ENCODE results near the gene ULK4.
A peak's percentile ranks its signal among the peaks of the same experiment; 100 is the strongest.
"Not testable (repeated sequence)": the region's sequence is repeated elsewhere in the genome, so short reads cannot be mapped to it uniquely, and the experiment has no call there.

ULK4 gene

DNA sequence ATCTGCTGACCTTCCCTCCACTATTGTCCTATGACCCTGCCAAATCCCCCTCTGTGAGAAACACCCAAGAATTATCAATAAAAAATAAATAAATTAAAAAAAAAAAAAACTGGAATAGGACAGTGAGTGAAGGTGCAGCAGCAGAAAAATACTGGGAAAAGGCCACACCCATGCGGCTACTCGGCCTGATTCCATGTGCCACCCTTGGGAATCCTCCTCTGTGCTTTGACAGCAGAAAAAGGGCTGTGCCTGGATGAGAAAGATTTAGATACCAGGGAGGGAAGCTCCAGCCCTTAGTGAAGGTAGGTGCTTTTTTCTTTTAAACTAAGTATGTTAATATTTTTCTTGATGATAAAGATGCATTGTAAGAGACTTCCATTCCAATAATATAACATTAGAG lies 654.8 kb downstream of the ULK4 start:
- no peak overlapping the region for H3K4me3 ChIP-seq (ENCODE audit: low read depth, low read length)
- no peak for DNase-seq (ENCODE audit: low read depth)

DNA sequence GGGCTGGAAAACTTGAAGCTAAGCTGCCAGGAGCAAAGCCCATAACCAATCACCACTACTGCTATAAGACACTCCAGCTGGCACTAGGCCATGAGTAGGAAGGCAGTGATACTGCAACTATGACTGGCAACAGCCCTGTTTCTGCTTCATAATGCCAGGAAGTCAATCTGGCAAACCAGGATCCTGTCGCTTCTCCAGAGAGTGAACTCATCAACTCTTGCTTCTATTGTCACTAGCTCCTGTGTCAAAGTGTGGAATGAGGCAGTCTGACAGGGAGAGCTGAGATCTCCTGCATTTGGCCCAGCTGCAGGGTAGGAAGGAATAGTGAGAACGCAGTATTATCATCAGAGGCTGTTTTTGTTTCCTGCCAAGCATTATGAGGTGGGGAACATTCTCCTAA lies 657.3 kb downstream of the ULK4 start:
- DNase-seq (ENCODE audit: low read depth), result no peak
- no peak overlapping the region for H3K4me3 ChIP-seq (ENCODE audit: low read depth, low read length)

DNA sequence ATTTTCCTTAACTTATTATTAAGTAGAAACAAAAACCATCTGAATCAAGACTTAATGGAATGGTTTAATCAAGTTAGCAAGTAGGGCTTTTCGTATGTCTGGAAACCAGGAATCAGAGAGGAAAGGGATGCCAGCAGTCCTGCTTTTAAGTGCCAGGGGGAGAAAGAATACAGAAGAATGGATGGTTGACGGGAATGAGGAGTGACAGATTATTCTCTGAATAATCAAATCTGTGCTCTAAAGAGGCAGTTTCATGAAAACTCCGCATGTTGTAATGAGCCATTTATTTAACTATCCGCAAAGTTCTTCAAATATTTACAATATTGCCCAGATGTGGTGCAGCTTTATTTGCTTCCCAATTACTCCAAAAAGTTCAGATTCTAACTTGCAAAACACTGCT lies 659.6 kb downstream of the ULK4 start:
- H3K4me3 ChIP-seq (ENCODE audit: low read depth, low read length), result no peak overlapping the region
- no peak for DNase-seq (ENCODE audit: low read depth)

DNA sequence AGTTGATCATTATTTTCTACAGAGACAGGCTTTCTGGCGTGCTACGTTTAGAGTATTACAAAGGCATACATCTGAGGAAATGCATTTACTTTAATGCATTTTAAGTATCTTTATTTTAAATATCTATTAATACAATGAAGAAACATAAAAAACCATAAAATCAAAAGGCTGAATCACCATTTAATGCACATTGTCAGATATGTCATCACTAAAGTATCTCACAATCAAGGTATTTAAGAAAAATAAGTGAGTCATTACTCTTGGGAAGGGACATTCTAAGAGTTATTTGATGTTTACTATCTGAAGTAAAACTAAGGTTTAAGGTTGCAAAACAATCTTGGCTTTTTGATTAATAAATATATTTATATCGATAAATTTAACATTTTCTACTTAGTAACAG lies 660.4 kb downstream of the ULK4 start:
- DNase-seq (ENCODE audit: low read depth), result no peak
- H3K4me3 ChIP-seq (ENCODE audit: low read depth, low read length), result no peak overlapping the region

DNA sequence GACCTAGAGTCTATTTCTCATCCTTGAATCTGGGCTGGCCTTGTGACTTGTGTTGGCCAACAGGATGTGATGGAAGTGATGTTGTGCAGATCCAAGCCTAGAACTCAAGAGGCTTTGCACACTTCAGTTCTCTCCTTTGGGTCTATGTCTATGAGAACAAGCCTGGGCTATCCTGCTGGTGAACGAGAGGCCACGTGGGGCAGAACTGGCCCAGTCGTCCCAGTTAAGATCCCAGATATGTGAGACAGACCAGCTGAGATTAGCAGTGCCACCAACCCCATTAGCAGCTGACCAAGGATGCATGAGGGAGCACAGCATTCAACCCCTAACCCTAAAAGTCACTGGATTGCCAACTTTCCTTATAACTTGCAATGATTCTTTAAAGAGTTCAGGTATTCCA lies 662.9 kb downstream of the ULK4 start:
- no peak for DNase-seq (ENCODE audit: low read depth)
- H3K4me3 ChIP-seq (ENCODE audit: low read depth, low read length), result no peak overlapping the region

DNA sequence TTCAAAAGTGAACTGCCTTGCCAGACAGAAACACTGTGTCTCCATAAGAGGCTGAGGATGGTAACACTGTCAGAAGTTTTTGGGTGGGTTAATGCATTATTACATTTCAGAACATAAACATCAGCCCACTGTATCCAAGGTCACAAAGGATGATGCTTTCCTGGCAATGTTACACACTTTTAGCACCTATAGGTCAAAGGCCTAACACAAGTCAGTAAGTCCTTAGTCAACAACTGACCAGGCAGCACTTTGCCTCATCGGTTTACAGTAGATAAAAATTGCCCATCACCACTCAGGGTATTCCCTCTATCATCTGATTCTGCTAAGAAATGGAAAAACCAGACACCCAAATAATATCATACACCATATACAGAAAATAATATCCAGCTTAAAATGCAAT lies 664.2 kb downstream of the ULK4 start:
- no peak for DNase-seq (ENCODE audit: low read depth)
- no peak overlapping the region for H3K4me3 ChIP-seq (ENCODE audit: low read depth, low read length)

DNA sequence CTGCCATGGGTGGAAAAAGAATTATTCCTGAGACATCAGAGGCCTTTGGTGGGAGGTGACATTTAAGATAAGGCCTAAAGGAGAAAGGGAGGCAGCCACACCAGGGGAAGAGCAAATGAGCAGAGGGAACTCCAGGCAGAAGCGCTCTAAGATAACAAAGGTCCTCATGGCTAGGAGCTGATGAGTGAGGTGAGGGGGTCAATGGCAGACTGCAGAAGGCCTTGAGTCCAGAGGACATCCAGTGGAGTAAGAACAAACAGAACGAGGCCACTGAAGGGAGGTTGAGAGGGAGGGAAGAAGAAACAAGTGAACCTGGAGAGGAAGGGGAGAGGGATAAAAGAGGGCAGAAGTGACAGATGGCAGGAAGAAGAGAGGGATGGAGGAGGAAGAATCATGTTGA lies 665.3 kb downstream of the ULK4 start:
- DNase-seq (ENCODE audit: low read depth), result no peak
- no peak overlapping the region for H3K4me3 ChIP-seq (ENCODE audit: low read depth, low read length)

DNA sequence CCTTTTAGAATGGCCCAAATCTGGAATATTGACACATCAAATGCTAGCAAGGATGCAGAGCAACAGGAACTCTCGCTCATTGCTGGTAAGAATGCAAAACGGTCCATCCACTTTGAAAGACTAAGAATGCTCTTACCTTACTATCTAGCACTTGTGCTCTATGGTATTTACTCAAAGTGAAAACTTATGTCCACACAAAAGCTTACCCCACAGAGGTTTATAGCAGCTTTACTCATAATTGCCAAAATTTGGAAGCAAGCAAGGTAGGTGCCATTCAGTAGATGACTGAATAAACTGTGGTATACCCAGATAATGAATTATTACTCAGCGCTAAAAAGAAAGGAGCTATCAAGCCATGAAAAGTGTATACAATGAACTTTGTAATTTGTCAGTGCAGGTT lies 666.2 kb downstream of the ULK4 start:
- no peak for DNase-seq (ENCODE audit: low read depth)
- H3K4me3 ChIP-seq (ENCODE audit: low read depth, low read length), result no peak overlapping the region

DNA sequence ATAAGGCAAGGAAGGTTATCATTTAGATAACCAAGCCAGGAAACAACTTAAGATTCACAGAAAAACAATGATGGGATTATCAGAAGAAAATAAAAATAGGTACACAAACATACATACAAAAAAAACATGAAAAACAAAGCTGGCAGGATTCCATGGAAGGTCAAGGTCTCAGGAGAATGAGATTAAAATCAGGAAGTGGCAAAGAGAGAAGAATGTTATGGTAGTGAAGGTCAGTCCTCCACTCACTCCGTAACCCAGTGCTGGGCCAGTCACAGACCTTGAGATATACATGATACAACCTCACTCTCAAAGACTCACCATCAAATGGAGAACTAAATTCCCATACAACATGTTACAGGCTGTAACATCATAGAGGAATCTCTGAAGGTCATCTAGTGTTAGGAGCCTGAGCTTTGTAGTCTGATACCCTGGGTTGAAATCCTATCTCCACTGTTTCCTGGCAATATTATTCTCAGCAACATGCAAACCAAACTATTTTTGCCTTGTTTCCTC lies 668.7 kb downstream of the ULK4 start:
- H3K4me3 ChIP-seq (ENCODE audit: low read depth, low read length), result no peak overlapping the region
- DNase-seq (ENCODE audit: low read depth), result no peak

DNA sequence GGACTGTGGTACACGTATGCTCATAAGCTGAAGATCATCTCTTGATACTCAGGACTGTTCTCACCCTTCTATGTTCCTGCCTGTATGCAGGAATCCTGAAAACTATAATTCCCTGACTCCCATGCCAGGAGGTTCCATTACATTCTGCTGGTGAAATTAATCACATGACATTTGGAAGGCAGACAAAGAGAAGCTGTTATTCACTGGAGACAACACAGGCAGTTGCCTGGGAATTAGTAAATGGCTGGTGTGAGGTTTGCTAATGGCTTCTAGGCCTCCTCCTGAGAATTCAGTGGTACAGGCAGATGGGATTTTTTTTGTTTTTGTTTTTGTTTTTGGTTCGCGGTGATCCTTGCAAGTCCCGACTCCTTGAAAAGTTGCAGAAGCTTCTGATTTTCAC lies 671.2 kb downstream of the ULK4 start:
- no peak overlapping the region for H3K4me3 ChIP-seq (ENCODE audit: low read depth, low read length)
- DNase-seq (ENCODE audit: low read depth), result no peak

DNA sequence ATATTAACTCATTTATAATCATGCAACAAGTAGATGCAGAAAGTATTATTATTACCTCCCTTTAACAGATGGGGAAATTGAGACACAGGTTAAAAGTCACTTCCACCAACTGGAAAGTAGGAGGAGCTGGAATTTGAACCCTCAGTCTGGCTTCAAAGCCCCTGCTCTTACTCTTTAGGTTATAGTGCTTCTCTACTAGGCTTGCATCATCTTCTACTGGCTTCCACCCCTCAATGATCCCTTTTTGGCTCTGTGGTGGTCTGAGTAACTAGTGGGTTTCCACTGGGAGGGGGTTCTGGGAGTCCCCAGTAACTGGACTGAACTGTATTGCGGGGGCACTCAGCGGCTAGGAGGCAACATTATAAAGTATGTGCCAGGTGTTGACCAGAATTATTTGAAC lies 671.6 kb downstream of the ULK4 start:
- H3K4me3 ChIP-seq (ENCODE audit: low read depth, low read length), result no peak overlapping the region
- DNase-seq (ENCODE audit: low read depth), result no peak

DNA sequence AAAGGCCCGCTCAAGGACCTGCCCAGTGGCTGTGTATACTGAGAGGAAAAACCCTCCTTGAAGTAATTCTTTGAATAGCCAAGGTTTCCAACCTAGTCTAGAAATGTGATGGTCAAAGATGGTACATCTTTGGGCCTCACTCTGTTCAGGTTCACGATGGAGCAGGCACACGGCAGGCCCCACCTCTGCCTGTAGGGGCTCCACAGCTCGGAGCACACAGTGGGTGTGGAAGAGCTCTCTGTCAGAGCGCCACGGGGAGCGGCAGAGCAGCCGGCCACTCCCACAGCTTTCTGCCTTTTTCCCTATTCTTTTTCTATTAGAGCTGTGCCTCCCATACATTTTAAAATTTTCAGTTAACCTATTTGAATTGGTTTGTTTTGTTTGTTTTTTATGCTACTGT lies 673.1 kb downstream of the ULK4 start:
- no peak for DNase-seq (ENCODE audit: low read depth)

DNA sequence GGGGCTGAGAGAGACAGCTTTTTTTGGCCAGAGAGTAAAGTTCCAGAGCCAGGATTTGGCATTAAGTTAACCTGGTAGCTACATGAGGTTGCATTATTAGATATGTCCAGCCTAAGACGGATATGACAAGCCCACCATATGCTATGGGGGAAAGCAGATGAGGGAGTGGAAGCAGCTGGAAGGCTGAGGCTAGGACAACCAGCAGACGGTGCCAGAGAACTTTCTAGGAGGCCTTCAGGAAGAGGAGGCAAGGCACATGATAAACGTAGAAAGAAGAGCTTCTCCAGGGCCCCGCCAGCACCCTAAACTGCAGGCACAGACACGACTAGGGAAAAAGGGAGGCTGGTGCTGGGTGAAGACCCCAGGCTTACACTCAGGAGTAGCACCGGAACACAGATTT lies 675.6 kb downstream of the ULK4 start:
- H3K4me3 ChIP-seq (ENCODE audit: low read depth, low read length), result no peak overlapping the region
- DNase-seq (ENCODE audit: low read depth), result no peak

More for the DNA sequence above, 673.1 kb downstream of the ULK4 start:
- no peak overlapping the region for H3K4me3 ChIP-seq (ENCODE audit: low read depth, low read length)

DNA sequence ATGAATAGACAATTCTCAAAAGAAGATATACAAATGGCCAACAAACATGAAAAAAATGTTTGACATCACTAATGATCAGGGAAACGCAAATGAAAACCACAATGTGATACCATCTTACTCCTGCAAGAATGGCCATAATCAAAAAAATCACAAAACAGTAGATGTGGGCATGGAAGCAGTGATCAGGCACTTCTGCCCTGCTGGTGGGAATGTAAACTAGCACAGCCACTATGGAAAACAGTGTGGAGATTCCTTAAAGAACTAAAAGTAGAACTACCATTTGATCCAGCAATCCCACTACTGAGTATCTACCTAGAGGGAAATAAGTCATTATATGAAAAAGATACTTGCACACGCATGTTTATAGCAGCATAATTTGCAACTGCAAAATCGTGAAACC lies 677.0 kb downstream of the ULK4 start:
- DNase-seq (ENCODE audit: low read depth); H3K4me3 ChIP-seq (ENCODE audit: low read depth, low read length): not testable (repeated sequence)

DNA sequence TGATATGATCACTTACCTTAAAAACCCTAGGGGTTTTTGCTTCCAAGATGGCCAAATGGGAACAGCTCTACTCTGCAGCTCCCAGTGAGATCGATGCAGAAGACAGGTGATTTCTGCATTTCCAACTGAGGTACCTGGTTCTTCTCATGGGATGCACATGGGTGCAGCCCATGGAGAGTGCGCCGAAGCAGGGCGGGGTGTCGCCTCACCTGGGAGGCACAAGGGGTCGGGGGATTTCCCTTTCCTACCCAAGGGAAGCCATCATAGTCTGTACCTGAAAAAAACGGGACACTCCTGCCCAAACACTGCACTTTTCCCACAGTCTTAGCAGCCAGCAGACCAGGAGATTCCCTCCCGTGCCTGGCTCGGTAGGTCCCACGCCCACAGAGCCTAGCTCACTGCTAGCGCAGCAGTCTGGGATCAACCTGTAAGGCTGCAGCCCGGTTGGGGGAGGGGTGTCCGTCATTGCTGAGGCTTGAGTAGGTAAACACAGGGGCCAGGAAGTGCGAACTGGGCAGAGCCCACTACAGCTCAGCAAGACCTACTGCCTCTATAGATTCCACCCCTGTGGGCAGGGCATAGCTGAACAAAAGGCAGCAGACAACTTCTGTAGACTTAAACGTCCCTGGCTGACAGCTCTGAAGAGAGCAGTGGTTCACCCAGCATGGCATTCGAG lies 684.0 kb downstream of the ULK4 start:
- H3K4me3 ChIP-seq (ENCODE audit: low read depth, low read length), result no peak overlapping the region
- DNase-seq (ENCODE audit: low read depth), result no peak

DNA sequence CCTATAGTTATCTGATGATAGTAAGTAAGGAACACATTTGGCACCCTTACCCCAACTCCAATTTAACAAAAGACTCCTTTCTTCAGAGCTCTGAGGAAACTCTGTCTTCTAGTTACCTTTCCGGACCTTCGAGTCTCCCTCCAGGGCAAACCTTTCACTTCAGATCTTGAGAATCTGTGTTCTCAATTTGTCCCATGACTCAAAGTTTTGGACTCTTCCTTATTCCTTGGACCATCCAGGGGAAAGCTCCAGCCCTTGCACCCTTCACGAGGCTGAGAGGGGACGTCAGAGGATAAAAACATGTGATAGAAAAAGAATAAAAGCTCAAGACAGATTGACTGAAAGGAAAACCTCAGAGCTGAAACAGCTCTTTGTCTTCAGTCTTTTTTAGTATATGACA lies 685.7 kb downstream of the ULK4 start:
- no peak for DNase-seq (ENCODE audit: low read depth)
- no peak overlapping the region for H3K4me3 ChIP-seq (ENCODE audit: low read depth, low read length)

DNA sequence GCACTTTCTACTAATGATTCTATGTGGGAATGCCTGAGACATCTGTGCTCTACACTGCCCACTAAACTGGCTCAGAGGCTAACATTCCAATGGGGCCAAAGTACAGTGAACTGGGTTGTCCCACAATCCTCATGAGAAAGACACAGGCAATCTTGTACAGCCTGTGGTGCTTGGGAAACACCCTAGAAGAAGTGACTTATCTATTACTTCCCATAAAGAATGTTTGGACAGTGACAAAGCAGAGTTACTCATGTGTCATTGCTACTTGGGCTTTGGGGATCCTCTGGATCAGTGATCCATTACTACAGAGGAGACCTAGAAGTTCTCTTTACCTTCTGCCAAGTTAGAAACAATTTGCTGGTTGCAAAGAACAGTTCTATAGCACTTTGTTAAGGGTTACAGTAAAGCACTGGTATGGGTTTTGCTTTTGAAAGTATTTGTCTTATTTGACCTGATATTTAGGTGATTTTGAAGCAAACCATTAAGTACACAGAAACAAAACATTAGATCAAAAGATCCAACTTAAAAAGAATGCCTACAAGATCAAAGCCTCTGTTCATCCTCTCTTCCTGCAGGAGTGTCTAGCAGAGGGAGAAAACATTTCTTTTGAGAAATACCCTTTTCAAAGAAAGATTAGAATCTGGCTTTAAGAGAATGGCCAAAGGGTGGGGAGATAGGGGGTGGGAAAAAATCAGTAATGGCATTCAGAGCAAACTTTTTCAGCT lies 686.8 kb downstream of the ULK4 start:
- peak; percentile 74 for DNase-seq (ENCODE audit: low read depth)
- H3K4me3 ChIP-seq (ENCODE audit: low read depth, low read length), result no peak overlapping the region

DNA sequence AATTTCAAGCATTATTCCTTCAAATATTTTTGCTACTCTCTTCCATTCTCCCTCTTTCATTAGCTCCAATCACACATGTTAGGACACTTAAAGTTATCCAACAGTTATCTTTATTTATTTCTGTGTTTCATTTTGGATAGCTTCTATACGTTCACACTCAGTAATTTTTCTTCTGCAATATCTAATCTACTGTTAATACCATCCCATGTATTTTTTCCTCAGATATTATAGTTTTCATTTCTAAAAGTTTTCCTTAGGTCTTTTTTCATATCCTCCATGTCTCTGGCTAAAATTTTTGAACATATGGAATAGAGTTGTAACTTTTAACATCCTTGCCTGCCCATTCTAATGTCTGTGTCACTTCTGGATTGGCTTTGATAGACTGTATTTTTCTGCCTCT lies 689.2 kb downstream of the ULK4 start:
- DNase-seq (ENCODE audit: low read depth), result no peak
- no peak overlapping the region for H3K4me3 ChIP-seq (ENCODE audit: low read depth, low read length)

DNA sequence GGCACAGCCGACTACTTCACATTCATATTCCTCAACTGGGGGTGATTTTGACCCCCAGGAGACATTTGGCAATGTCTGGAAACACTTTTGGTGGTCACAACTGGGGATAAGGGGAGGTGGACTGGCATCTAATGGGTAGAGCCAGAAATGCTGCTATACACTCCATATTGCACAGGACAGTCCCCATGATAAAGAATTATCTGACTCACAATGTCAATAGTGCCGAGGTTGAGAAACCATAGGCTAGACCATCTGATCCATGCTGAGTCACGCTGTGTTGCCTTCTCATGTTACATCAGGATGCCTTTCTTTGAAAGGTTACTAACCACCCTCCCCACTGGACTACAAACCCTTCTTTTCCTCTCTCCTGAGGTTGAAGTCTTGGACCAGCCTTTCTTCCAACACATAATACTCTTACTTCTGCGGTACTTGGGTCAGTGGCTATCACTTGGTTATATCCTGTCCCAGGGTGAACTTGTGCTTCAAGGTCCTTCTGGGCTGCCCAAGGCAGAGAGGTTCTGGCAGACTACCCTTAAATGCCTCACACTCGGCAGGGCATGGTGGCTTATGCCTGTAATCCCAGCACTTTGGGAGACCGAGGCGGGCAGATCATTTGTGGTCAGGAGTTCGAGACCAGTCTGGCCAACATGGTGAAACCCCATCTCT lies 693.8 kb downstream of the ULK4 start:
- DNase-seq (ENCODE audit: low read depth), result peak; percentile 93
- no peak overlapping the region for H3K4me3 ChIP-seq (ENCODE audit: low read depth, low read length)

DNA sequence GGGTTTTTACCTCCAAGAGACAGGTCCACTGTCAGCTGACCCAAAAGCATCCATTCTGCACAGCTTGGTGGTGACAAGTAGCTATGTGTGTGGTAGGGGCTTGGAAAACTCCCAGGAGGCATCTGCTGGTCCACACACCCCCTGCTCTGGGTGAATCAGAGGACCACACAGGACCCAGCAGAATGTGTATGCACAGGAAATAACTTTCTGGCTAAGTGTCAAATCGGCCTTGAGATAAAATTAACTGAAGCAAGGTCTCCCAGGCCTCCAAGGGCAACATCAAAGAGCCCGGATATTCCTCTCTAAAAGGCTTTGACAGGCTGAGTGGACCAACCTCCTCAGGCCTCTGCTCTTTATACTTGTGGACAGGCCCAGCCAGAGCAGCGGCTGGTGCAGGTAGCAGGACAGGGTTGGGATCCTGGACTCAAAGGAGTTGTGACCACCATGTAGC lies 696.1 kb downstream of the ULK4 start:
- no peak overlapping the region for H3K4me3 ChIP-seq (ENCODE audit: low read depth, low read length)
- peak; percentile 80 for DNase-seq (ENCODE audit: low read depth)

Data from skeletal muscle cell (primary cell).